ENCODE measurements around the gene ANKS1A. TPM values are rescaled to one million over a fixed set of nuclear protein-coding genes. Genes with fewer than 3 reads are reported as not detected.

The ANKS1A gene
- total RNA-seq, 1 donor: 7.2 TPM

DNA sequence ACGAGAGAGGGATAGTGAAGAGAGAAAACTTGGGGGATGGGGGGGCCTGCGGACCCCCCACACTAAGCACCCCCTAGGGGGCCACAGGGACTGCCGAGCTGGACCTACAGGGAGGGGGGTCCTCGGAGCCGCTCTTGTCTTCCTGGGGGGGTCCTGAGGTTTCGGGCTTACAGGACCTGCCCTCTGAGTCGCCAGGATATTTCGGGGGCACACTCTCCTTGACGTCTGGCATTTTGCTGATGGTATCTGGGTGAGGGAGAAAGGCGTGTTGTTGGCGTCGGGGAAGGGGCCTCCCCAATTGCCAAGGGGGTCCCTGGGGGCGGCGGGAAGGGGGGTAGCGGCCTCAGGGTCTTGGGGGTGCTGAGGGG is 251.6 kb downstream of the ANKS1A start:
- TF ChIP-seq, protein P1, sequence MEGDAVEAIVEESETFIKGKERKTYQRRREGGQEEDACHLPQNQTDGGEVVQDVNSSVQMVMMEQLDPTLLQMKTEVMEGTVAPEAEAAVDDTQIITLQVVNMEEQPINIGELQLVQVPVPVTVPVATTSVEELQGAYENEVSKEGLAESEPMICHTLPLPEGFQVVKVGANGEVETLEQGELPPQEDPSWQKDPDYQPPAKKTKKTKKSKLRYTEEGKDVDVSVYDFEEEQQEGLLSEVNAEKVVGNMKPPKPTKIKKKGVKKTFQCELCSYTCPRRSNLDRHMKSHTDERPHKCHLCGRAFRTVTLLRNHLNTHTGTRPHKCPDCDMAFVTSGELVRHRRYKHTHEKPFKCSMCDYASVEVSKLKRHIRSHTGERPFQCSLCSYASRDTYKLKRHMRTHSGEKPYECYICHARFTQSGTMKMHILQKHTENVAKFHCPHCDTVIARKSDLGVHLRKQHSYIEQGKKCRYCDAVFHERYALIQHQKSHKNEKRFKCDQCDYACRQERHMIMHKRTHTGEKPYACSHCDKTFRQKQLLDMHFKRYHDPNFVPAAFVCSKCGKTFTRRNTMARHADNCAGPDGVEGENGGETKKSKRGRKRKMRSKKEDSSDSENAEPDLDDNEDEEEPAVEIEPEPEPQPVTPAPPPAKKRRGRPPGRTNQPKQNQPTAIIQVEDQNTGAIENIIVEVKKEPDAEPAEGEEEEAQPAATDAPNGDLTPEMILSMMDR (IDR thresholded peaks at IDR 0.05; ENCODE audit: extremely low read depth, low read depth, low read length): no peak
- H3K79me2 ChIP-seq (ENCODE audit: insufficient read depth, low read length): no peaks in the 10 kb centered on the region
- no peaks in the 10 kb centered on the region for H3K27me3 ChIP-seq (ENCODE audit: insufficient read depth, low read length)
- H3K4me1 ChIP-seq (ENCODE audit: insufficient read depth, low read length): peaks cover 10% of the 10 kb centered on the region
- no peaks in the 10 kb centered on the region for H3K36me3 ChIP-seq (ENCODE audit: insufficient read depth, low read length)
- H3K9me3 ChIP-seq (ENCODE audit: low read depth, low read length): no peaks in the 10 kb centered on the region
- DNase-seq (ENCODE audit: insufficient read length, low spot score, missing footprints): no peak
- no peaks in the 10 kb centered on the region for H4K20me1 ChIP-seq (ENCODE audit: insufficient read depth, low read length)
- H3K4me3 ChIP-seq (ENCODE audit: insufficient read depth, low read length): no peak overlapping the region
- no peak overlapping the region for H3K4me2 ChIP-seq (ENCODE audit: insufficient read depth, low read length)
- no peak overlapping the region for H2AFZ ChIP-seq (ENCODE audit: low read length)
- no peak overlapping the region for H3K27ac ChIP-seq (ENCODE audit: low read depth, low read length)

Small RNA genes lying within 50 kb of the gene (small RNA-seq; reads per million reads assigned to genes)
- not detected for gene AL138721.1

Other genes starting within 250 kb of the ANKS1A start
- 38.0 and 38.3 TPM in 2 replicates for gene ILRUN, start 192.5 kb upstream of the ANKS1A start, total RNA-seq
- 50.7 and 56.5 TPM in 2 replicates for gene SNRPC, start 131.8 kb upstream of the ANKS1A start, total RNA-seq
- gene BLTP3A, start 97.2 kb upstream of the ANKS1A start, total RNA-seq: 9.7 and 13.0 TPM in 2 replicates
- 16.6 and 20.3 TPM in 2 replicates for gene TAF11, start 1.2 kb upstream of the ANKS1A start, total RNA-seq

Measured in osteoblast (primary cell).